HepG2 (cell line): Measurements from ENCODE around the gene CD72. TPM values are rescaled to one million over a fixed set of nuclear protein-coding genes. Genes with fewer than 3 reads are reported as not detected.

ENCODE experiments used
- BCLAF1 ChIP-seq: fragments of 450-650 bp; IDR thresholded peaks from 2 replicates; pipeline ENCODE4 v1.6.1; 2017; ENCODE audit warnings: mild to moderate bottlenecking
- CEBPG ChIP-seq: IDR thresholded peaks from 2 replicates; pipeline ENCODE4 v1.6.1; 2016
- CREBL2 ChIP-seq: sonication (generic); formaldehyde crosslinking; IDR thresholded peaks from 2 replicates; pipeline ENCODE4 v1.8.1; 2023; ENCODE audit warnings: missing genetic modification reagents, mild to moderate bottlenecking, borderline replicate concordance
- HINFP ChIP-seq: sonication (generic); formaldehyde crosslinking; IDR thresholded peaks from 2 replicates; pipeline ENCODE4 v1.4.0; 2020; ENCODE audit warnings: low read depth, mild to moderate bottlenecking, missing genetic modification reagents
- IRF1 ChIP-seq: sonication (generic); formaldehyde crosslinking; IDR thresholded peaks from 2 replicates; pipeline ENCODE4 v1.4.0; 2020; ENCODE audit warnings: low read depth, mild to moderate bottlenecking, missing genetic modification reagents
- IRF2 ChIP-seq: IDR thresholded peaks from 2 replicates; pipeline ENCODE4 v1.6.1; 2018; ENCODE audit warnings: missing genetic modification reagents, missing compliant biosample characterization
- JDP2 ChIP-seq: sonication (generic); formaldehyde crosslinking; IDR thresholded peaks from 2 replicates; pipeline ENCODE4 v1.8.1; 2022; ENCODE audit warnings: missing genetic modification reagents, borderline replicate concordance
- MED1 ChIP-seq: sonication (generic); formaldehyde crosslinking; IDR thresholded peaks from 2 replicates; pipeline ENCODE4 v1.4.0; 2020; ENCODE audit warnings: missing genetic modification reagents
- MLLT10 ChIP-seq: sonication (generic); formaldehyde crosslinking; IDR thresholded peaks from 2 replicates; pipeline ENCODE4 v1.4.0; 2020; ENCODE audit warnings: missing genetic modification reagents
- MXD4 ChIP-seq: IDR thresholded peaks from 2 replicates; pipeline ENCODE4 v1.6.1; 2016; ENCODE audit warnings: mild to moderate bottlenecking, missing biosample characterization, missing genetic modification reagents
- NFE2 ChIP-seq: sonication (generic); formaldehyde crosslinking; IDR thresholded peaks from 2 replicates; pipeline ENCODE4 v1.4.0; 2020; ENCODE audit warnings: missing genetic modification reagents
- PAF1 ChIP-seq: IDR thresholded peaks from 2 replicates; pipeline ENCODE4 v1.6.1; 2016; ENCODE audit warnings: missing genetic modification reagents, missing compliant biosample characterization
- POLR2AphosphoS2 ChIP-seq: IDR thresholded peaks from 2 replicates; pipeline ENCODE4 v1.6.1; 2011; ENCODE audit warnings: low read depth, low read length, improper control_type of control experiment
- RBFOX2 ChIP-seq: fragments of 200-400 bp; formaldehyde crosslinking; IDR thresholded peaks from 2 replicates; pipeline ENCODE4 v1.6.1; 2017; ENCODE audit warnings: low read depth, mild to moderate bottlenecking, low read length
- SAP130 ChIP-seq: IDR thresholded peaks from 2 replicates; pipeline ENCODE4 v1.6.1; 2016; ENCODE audit warnings: low read depth
- SOX6 ChIP-seq, 2 experiments: fragments of 450-650 bp in 1 of 2; sonication (generic) in 1 of 2; formaldehyde crosslinking in 1 of 2; IDR thresholded peaks; 2 replicates each; pipeline versions ENCODE4 v1.4.0 to v1.6.1; 2017 to 2020; ENCODE audit warnings: antibody characterized with exemption in 1 of 2, mild to moderate bottlenecking in 1 of 2, missing genetic modification reagents in 1 of 2
- ZMAT3 ChIP-seq: sonication (generic); formaldehyde crosslinking; conservative IDR thresholded peaks from 2 replicates; pipeline ENCODE4 v1.7.0; 2021; ENCODE audit warnings: missing genetic modification reagents
- ZNF326 ChIP-seq: sonication (generic); formaldehyde crosslinking; IDR thresholded peaks from 2 replicates; pipeline ENCODE4 v1.4.0; 2020; ENCODE audit warnings: missing genetic modification reagents, borderline replicate concordance
- polyA plus RNA-seq, 8 experiments: library from polyadenylated mRNA; depleted of rRNA in 3 of 8; stranded (reverse) in 7 of 8; unstranded in 1 of 8; fragments of >200 nt; fragmentation: Illumina TruSeq in 4 of 8; extraction: Trizol in 4 of 8; gene quantifications; 2 replicates each; pipeline versions ENCODE4 v1.2.1 to v1.2.3, GENCODE V29; 2011 to 2016; ENCODE audit warnings: low read depth in 4 of 8, missing spikeins in 1 of 8, mixed read lengths in 1 of 8; ENCODE audit not compliant: insufficient read depth in 1 of 8
- total RNA-seq, 5 experiments: library from RNA; depleted of rRNA; stranded (reverse); fragments of >200 nt; fragmentation: Illumina TruSeq; extraction: Trizol; gene quantifications; 2 replicates each; pipeline ENCODE4 v1.2.3, GENCODE V29; 2016; ENCODE audit warnings: low read depth in 1 of 5

CD72 gene
- total and polyA plus RNA-seq, 2 of the 13 experiments (the other 11 are each of a cell fraction or from before 2014, with no cell fraction given) = 0.18 to 1.1 TPM

- TF ChIP-seq BCLAF1 (no peak), CEBPG (CRISPR knock-in tag) (peak; percentile 89), NFE2 (no peak), ZMAT3 (CRISPR knock-in tag) (no peak), SOX6 (IDR thresholded peaks at IDR 0.05) (no peak), SOX6 (CRISPR knock-in tag; IDR thresholded peaks at IDR 0.05) (0 out of 2 replicates have a peak, but pooled peaks have one; percentile 33), JDP2 (CRISPR knock-in tag) (no peak), PAF1 (no peak), RBFOX2 (no peak), MXD4 (CRISPR knock-in tag) (no peak), SAP130 (CRISPR knock-in tag) (peak; percentile 61), ZNF326 (CRISPR knock-in tag) (no peak), CREBL2 (CRISPR knock-in tag) (no peak), IRF2 (CRISPR knock-in tag) (peak; percentile 44; the same call in 1 of the 2 replicates), POLR2AphosphoS2 (no peak), MED1 (CRISPR knock-in tag) (peak; percentile 44; the same call in 1 of the 2 replicates), HINFP (CRISPR knock-in tag) (no peak), IRF1 (no peak), MLLT10 (CRISPR knock-in tag) (no peak)
Observed at GRCh38 chr9:35651956-35652828, 34.0 kb upstream of the CD72 start (continued).
